C4-2B (cell line): ENCODE data around the gene GJC2.

Experiments
- H3K27ac ChIP-seq: fragments of 450-650 bp; 2 replicates; pipeline ENCODE4 v1.5.1; 2017
- ZFX ChIP-seq: fragments of 450-650 bp; IDR thresholded peaks from 2 replicates; pipeline ENCODE4 v1.6.1; 2017
- TF ChIP-seq, protein P1 (sequence below): fragments of 450-650 bp; conservative IDR thresholded peaks from 2 replicates; pipeline ENCODE4 v1.5.1; 2017; ENCODE audit warnings: mild to moderate bottlenecking

The GJC2 gene

GRCh38 chr1:228164561-228165371, 15.0 kb downstream of the GJC2 start:
- TF ChIP-seq ZFX, result no peak
- TF ChIP-seq, protein P1, sequence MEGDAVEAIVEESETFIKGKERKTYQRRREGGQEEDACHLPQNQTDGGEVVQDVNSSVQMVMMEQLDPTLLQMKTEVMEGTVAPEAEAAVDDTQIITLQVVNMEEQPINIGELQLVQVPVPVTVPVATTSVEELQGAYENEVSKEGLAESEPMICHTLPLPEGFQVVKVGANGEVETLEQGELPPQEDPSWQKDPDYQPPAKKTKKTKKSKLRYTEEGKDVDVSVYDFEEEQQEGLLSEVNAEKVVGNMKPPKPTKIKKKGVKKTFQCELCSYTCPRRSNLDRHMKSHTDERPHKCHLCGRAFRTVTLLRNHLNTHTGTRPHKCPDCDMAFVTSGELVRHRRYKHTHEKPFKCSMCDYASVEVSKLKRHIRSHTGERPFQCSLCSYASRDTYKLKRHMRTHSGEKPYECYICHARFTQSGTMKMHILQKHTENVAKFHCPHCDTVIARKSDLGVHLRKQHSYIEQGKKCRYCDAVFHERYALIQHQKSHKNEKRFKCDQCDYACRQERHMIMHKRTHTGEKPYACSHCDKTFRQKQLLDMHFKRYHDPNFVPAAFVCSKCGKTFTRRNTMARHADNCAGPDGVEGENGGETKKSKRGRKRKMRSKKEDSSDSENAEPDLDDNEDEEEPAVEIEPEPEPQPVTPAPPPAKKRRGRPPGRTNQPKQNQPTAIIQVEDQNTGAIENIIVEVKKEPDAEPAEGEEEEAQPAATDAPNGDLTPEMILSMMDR, result no peak
- peak overlapping the region; percentile 94 for H3K27ac ChIP-seq

DNA sequence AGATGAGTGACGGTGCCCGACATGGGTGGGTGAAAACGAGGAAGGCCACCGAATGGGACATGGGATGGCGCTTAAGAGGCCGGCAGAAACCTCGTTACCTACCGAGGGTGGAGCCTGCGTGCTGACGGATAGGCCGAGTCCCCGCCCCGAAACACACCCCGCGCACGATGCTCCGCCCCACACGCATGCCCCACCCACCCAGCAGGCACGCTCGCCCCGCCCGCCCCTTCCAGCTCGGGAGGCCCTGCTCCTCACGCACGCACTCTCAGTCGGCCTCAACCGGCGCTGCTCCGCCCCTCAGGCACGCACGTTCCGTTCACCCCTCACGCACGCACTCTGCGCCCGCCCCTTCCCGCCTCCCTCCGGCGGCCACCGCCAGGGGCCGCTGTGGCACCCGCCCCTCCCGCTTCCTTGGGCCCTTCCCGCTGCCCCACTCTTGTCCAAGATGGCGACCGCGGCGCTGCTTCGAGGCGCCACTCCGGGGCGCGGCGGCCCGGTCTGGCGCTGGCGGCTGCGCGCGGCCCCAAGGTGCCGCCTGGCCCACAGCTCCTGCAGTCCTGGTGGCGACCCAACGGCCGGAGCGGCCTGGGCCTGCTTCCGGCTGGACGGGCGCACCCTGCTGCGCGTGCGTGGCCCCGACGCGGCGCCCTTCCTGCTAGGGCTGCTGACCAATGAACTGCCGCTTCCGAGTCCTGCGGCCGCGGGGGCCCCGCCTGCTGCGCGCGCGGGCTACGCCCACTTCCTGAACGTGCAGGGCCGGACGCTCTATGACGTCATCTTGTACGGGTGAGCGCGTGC, 15.8 kb downstream of the GJC2 start, which contains the start of gene IBA57:
IBA57 (plus strand) TSS at position 433 of the 798 bp plus-strand sequence; CDS start at position 446, 13 bp downstream.
- H3K27ac ChIP-seq, result peak within 1 kb of the TSS; percentile 94
- TF ChIP-seq, protein P1, result peak; percentile 99
- TF ChIP-seq ZFX, result peak; percentile 88; the same call in 1 of the 2 replicates

GRCh38 chr1:228166170-228166936, 16.6 kb downstream of the GJC2 start:
- peak overlapping the region; percentile 94 for H3K27ac ChIP-seq
- TF ChIP-seq ZFX, result no peak
- TF ChIP-seq, protein P1, result peak; percentile 1; the same call in 1 of the 2 replicates

- no peak overlapping the region for H3K27ac ChIP-seq
These were observed 19.0 kb downstream of the GJC2 start for GRCh38 chr1:228168563-228169270.

DNA sequence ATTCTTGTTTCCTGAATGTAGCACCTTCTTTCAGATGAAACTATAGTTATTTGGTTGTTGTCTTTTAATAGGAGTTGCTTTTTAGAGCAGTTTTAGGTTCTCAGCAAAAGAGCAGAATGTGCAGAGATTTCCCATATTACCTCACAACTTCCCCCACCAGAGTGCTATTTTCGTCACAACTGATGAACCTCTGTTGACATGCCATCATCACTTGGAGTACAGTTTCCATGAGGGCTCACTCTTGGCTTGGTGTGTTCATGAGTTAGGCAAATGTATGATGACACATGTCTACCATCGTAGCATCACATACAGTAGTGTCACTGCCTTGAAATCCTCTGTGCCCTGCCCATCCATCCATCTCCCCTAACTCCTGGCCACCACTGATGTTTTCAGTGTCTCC, 19.6 kb downstream of the GJC2 start:
- TF ChIP-seq, protein P1, result no peak
- TF ChIP-seq ZFX, result no peak
- no peak overlapping the region for H3K27ac ChIP-seq

More at GRCh38 chr1:228168563-228169270, 19.0 kb downstream of the GJC2 start:
- TF ChIP-seq, protein P1, result no peak
- no peak for TF ChIP-seq ZFX

GRCh38 chr1:228170666-228171065, 20.9 kb downstream of the GJC2 start:
- TF ChIP-seq ZFX, result no peak
- TF ChIP-seq, protein P1, result no peak

More at GRCh38 chr1:228170666-228171065, 20.9 kb downstream of the GJC2 start:
- H3K27ac ChIP-seq, result no peak overlapping the region
